AG04450 (cell line): Measurements from ENCODE around the gene CYP26C1. TPM values are rescaled to one million over a fixed set of nuclear protein-coding genes. Genes with fewer than 3 reads are reported as not detected.

Experiments
- CTCF ChIA-PET: fragments of 300-600, 350-600 bp; formaldehyde crosslinking; extraction: SDS; loops from one replicate; lab custom pipeline; 2022; ENCODE audit warnings: antibody characterized with exemption, inconsistent platforms; lab: Charles Lee
- POLR2A ChIA-PET: fragments of 350-600 bp; formaldehyde crosslinking; extraction: SDS; loops from one replicate; lab custom pipeline; 2021; ENCODE audit warnings: antibody characterized with exemption, inconsistent platforms; lab: Yijun Ruan, JAX
- DNase-seq: peaks from one replicate; pipeline ENCODE4 v3.0.0-alpha.2; 2011; ENCODE audit warnings: low read depth, low spot score
- H3K27ac ChIP-seq: one replicate; pipeline ENCODE4 v1.5.1; 2012; ENCODE audit warnings: low read depth, low read length, control low read depth
- H3K27me3 ChIP-seq: one replicate; pipeline ENCODE4 v1.6.0; 2012; ENCODE audit warnings: low read length; ENCODE audit not compliant: control insufficient read depth, insufficient read depth
- H3K4me3 ChIP-seq: 2 replicates; pipeline ENCODE4 v1.5.1; 2011; ENCODE audit warnings: mild to moderate bottlenecking, low read depth, low read length, control low read depth
- H3K9me3 ChIP-seq: 2 replicates; pipeline ENCODE4 v1.5.1; 2012; ENCODE audit warnings: low read length; ENCODE audit not compliant: control insufficient read depth, insufficient read depth
- CTCF ChIP-seq: IDR thresholded peaks from 2 replicates; pipeline ENCODE4 v1.5.1; 2011; ENCODE audit warnings: low read depth, low read length, control low read depth, inconsistent platforms
- polyA plus RNA-seq: library from polyadenylated mRNA; depleted of rRNA; stranded (reverse); fragments of >200 nt; gene quantifications from 2 replicates; pipeline ENCODE4 v1.2.3, GENCODE V29; 2011

CYP26C1 gene
- polyA plus RNA-seq, 1 experiment, result not detected

GRCh38 chr10:93067443-93068365 is 7.1 kb downstream of the CYP26C1 start:
- no peak for DNase-seq

GRCh38 chr10:93068411-93069244 is 8.0 kb downstream of the CYP26C1 start:
- ChIA-PET CTCF (interaction anchor here (1.9 kb wide), 1 partner anchor 11 kb away, joined by 16 read pairs; no protein-coding TSS in a partner anchor), POLR2A (interaction anchor here (0.6 kb wide), 1 partner anchor 37 kb away, joined by 8 read pairs; no protein-coding TSS in a partner anchor)

More at GRCh38 chr10:93067443-93068365, 7.1 kb downstream of the CYP26C1 start:
- TF ChIP-seq CTCF, result no peak
- Histone ChIP-seq H3K9me3 (no peaks in the 10 kb centered on the region), H3K4me3 (no peak overlapping the region), H3K27ac (no peak overlapping the region), H3K27me3 (peaks cover 92% of the 10 kb centered on the region)
- POLR2A ChIA-PET, result no interaction called here
- CTCF ChIA-PET, result interaction anchor here (0.7 to 5.3 kb wide), 5 partner anchors 9 to 443 kb away, joined by 3 to 16 read pairs (median 5); no protein-coding TSS in a partner anchor

GRCh38 chr10:93069245-93069561 is 8.6 kb downstream of the CYP26C1 start:
- peaks cover 92% of the 10 kb centered on the region for H3K27me3 ChIP-seq
- DNase-seq, result no peak
- no peak overlapping the region for H3K27ac ChIP-seq
- H3K4me3 ChIP-seq, result no peak overlapping the region
- ChIA-PET POLR2A (no interaction called here), CTCF (interaction anchor here (2.2 kb wide), 1 partner anchor 12 kb away, joined by 15 read pairs; no protein-coding TSS in a partner anchor)
- no peak for TF ChIP-seq CTCF
- H3K9me3 ChIP-seq, result no peaks in the 10 kb centered on the region; the same call in 1 of the 2 replicates

More at GRCh38 chr10:93068411-93069244, 8.0 kb downstream of the CYP26C1 start:
- Histone ChIP-seq H3K4me3 (peak overlapping the region; percentile 29), H3K27ac (no peak overlapping the region), H3K9me3 (no peaks in the 10 kb centered on the region; the same call in 1 of the 2 replicates), H3K27me3 (peaks cover 92% of the 10 kb centered on the region)
- DNase-seq, result no peak
- peak; percentile 9; the same call in 1 of the 2 replicates for TF ChIP-seq CTCF

- POLR2A ChIA-PET, result no interaction called here
- H3K27ac ChIP-seq, result no peak overlapping the region
- no peak for TF ChIP-seq CTCF
- H3K4me3 ChIP-seq, result no peak overlapping the region
- H3K9me3 ChIP-seq, result peaks cover 3% of the 10 kb centered on the region; the same call in 1 of the 2 replicates
- peaks cover 92% of the 10 kb centered on the region for H3K27me3 ChIP-seq
- CTCF ChIA-PET, result interaction anchor here (0.6 to 2.2 kb wide), 5 partner anchors 10 to 789 kb away, joined by 3 to 15 read pairs (median 4); no protein-coding TSS in a partner anchor
- no peak for DNase-seq
Measured at GRCh38 chr10:93070378-93071176, 10.0 kb downstream of the CYP26C1 start.
